Endothelial cell of umbilical vein (primary cell): ENCODE data around the gene DIAPH1. TPM values are rescaled to one million over a fixed set of nuclear protein-coding genes. Genes with fewer than 3 reads are reported as not detected.

Experiments used
- BruUV-seq: library from RNA; stranded (reverse); fragments of 400-500 nt; replicated peaks from 2 replicates; lab custom pipeline; 2021; lab: Mats Ljungman, UMichigan
- CTCF ChIA-PET: fragments of 300-600, 350-600 bp; sonication (Branson Sonifier 250); formaldehyde crosslinking; loops from one replicate; lab custom pipeline; 2021; ENCODE audit warnings: antibody characterized with exemption, inconsistent platforms; lab: Charles Lee
- POLR2A ChIA-PET: fragments of 300-600, 350-600 bp; sonication (Branson Sonifier 250); formaldehyde crosslinking; loops from one replicate; lab custom pipeline; 2021; ENCODE audit warnings: antibody characterized with exemption, inconsistent platforms; lab: Charles Lee
- DNase-seq: peaks from one replicate; pipeline ENCODE4 v3.0.0-alpha.2; 2011; ENCODE audit warnings: low read depth, low spot score
- FAIRE-seq: peaks from 2 replicates; lab custom pipeline; 2011; peaks lifted over from hg19 to GRCh38; lab: Jason Lieb, UNC
- H2AFZ ChIP-seq: 2 replicates; pipeline ENCODE4 v1.6.0; 2012; ENCODE audit warnings: low read depth, low read length, control low read depth, inconsistent platforms
- H3K27ac ChIP-seq: 2 replicates; pipeline ENCODE4 v1.5.1; 2011; ENCODE audit warnings: low read depth, mild to moderate bottlenecking, control low read depth, low read length, moderate library complexity; ENCODE audit not compliant: insufficient read depth
- H3K27me3 ChIP-seq, 2 experiments: 2 replicates each; pipeline versions ENCODE4 v1.6.0 to v1.6.1; 2011; ENCODE audit warnings: low read length in 2 of 2, mixed read lengths in 1 of 2; ENCODE audit not compliant: control insufficient read depth in 2 of 2, insufficient read depth in 2 of 2
- H3K36me3 ChIP-seq, 2 experiments: 2 replicates in 1 of 2; 3 replicates in 1 of 2; pipeline ENCODE4 v1.5.1; 2011; ENCODE audit warnings: low read length in 2 of 2, mild to moderate bottlenecking in 1 of 2, moderate library complexity in 1 of 2; ENCODE audit not compliant: control insufficient read depth in 2 of 2, insufficient read depth in 2 of 2; ENCODE audit errors: extremely low read depth in 1 of 2
- H3K4me1 ChIP-seq: 3 replicates; pipeline ENCODE4 v1.5.1; 2011; ENCODE audit warnings: mild to moderate bottlenecking, low read length; ENCODE audit not compliant: control insufficient read depth, insufficient read depth; ENCODE audit errors: extremely low read depth
- H3K4me2 ChIP-seq: 2 replicates; pipeline ENCODE4 v1.6.1; 2011; ENCODE audit warnings: low read length, control low read depth, mixed read lengths; ENCODE audit not compliant: insufficient read depth
- H3K4me3 ChIP-seq, 3 experiments: fragments of 200-600 bp in 1 of 3; sonication (generic), shearing (Covaris generic) in 1 of 3; replicated peaks in 1 of 3; 2 replicates each; pipeline ENCODE4 v1.5.1; 2011 to 2016; ENCODE audit warnings: control low read depth in 3 of 3, low read length in 3 of 3, mild to moderate bottlenecking in 2 of 3, inconsistent platforms in 1 of 3, low read depth in 1 of 3, moderate library complexity in 1 of 3; ENCODE audit not compliant: insufficient read depth in 1 of 3
- H3K79me2 ChIP-seq: 2 replicates; pipeline ENCODE4 v1.6.0; 2012; ENCODE audit warnings: low read length, inconsistent platforms; ENCODE audit not compliant: control insufficient read depth, insufficient read depth
- H3K9ac ChIP-seq: replicated peaks from 2 replicates; pipeline ENCODE3; 2011; ENCODE audit warnings: low read length, control low read depth; ENCODE audit not compliant: insufficient read depth; ENCODE audit errors: extremely low read depth
- H3K9me1 ChIP-seq: replicated peaks from 3 replicates; pipeline ENCODE4 v1.6.0; 2011; ENCODE audit warnings: mild to moderate bottlenecking, low read length; ENCODE audit not compliant: control insufficient read depth, insufficient read depth; ENCODE audit errors: extremely low read depth
- H3K9me3 ChIP-seq: replicated peaks from 2 replicates; pipeline ENCODE4 v1.5.1; 2012; ENCODE audit warnings: low read length, inconsistent platforms; ENCODE audit not compliant: control insufficient read depth, insufficient read depth
- H4K20me1 ChIP-seq: replicated peaks from 2 replicates; pipeline ENCODE3; 2011; ENCODE audit warnings: mild to moderate bottlenecking, low read length; ENCODE audit not compliant: control insufficient read depth, insufficient read depth; ENCODE audit errors: extremely low read depth
- FOS ChIP-seq: IDR thresholded peaks from 2 replicates; pipeline ENCODE4 v1.6.1; 2011; ENCODE audit warnings: mild to moderate bottlenecking, low read length, moderate library complexity, borderline replicate concordance; ENCODE audit not compliant: insufficient read depth
- MYC ChIP-seq: IDR thresholded peaks from one replicate; pipeline ENCODE4 v1.6.1; 2011; ENCODE audit warnings: mild to moderate bottlenecking, low read depth, low read length
- dilution Hi-C: fragments of 300-500 bp; cut with MboI; formaldehyde crosslinking; loops from one replicate; pipeline ENCODE4 v1.15.0; 2019; ENCODE audit warnings: low sequenced_read_pairs; ENCODE audit not compliant: extremely low pct_ligation_motif_present
- intact Hi-C: fragments of 100-400 bp; cut with micrococcal nuclease; formaldehyde crosslinking; loops from one replicate; pipeline ENCODE4 v1.10.0; 2022
- polyA plus RNA-seq, 4 experiments: library from polyadenylated mRNA; depleted of rRNA in 3 of 4; stranded (reverse) in 3 of 4; unstranded in 1 of 4; fragments of >200 nt; gene quantifications; 2 replicates each; pipeline versions ENCODE4 v1.2.1 to v1.2.3, GENCODE V29; 2011 to 2012; ENCODE audit warnings: missing spikeins in 1 of 4
- total RNA-seq: library from RNA; stranded (reverse); gene quantifications from 2 replicates; pipeline ENCODE4 v1.2.3, GENCODE V29; 2021
- TF ChIP-seq, protein P1 (sequence below), 2 donors: IDR thresholded peaks; 1 replicate in 1 of 2; 2 replicates in 1 of 2; pipeline ENCODE4 v1.5.1; 2011; ENCODE audit warnings: low read length in 2 of 2, mild to moderate bottlenecking in 2 of 2, moderate library complexity in 2 of 2, control low read depth in 1 of 2, inconsistent platforms in 1 of 2, low read depth in 1 of 2; ENCODE audit not compliant: insufficient read depth in 1 of 2; ENCODE audit errors: extremely low read depth in 1 of 2

The DIAPH1 gene
- total and polyA plus RNA-seq, 2 donors (not counting 3 experiments of a cell fraction or from before 2014, with no cell fraction given) = 68.6 to 105 TPM

DNA sequence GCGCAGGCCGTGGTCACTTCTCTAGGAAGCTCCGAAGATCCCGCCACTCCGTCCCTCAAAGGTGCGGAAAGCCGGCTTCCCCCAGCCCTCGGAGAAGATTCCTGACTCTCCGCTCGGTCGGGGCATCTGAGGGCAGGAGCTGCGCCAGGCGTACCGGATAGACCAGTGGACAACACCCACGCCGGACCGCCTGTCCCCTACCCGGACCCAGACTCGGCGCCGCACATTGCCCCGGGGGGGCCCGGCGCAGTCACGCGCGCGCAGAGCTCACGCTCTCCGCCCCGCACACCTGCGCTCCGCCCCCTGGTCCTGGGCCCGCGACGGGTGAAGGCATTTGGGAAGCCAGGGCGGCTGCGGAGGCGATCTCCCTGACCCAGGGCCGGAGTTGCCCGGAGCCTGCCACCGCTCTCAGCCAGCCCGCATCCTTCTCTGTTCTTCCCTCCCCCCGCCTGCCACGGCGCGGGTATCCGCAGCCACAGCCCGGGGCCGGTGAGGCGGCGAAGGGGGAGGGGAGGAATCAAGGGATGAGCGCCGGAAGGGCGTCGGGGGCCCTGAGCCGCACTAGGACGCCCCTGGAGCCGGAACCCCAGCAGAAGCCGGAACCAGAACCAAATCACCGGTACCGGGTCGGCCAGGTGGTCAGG, 18.4 kb upstream of the DIAPH1 start:
- peak overlapping the region; percentile 85 for H3K4me2 ChIP-seq
- peak overlapping the region; percentile 93 for H2AFZ ChIP-seq
- peaks cover 23% of the 10 kb centered on the region for H3K4me1 ChIP-seq
- no peaks in the 10 kb centered on the region for H3K9me1 ChIP-seq
- dilution Hi-C loops (no loop called here), intact Hi-C loops (loop anchor here (1.0 kb wide), 1 partner anchor 45 kb away; no protein-coding TSS in a partner anchor)
- H3K9me3 ChIP-seq = no peaks in the 10 kb centered on the region
- H3K36me3 ChIP-seq = no peaks in the 10 kb centered on the region
- DNase-seq (no peak), FAIRE-seq (no peak)
- TF ChIP-seq, protein P1, sequence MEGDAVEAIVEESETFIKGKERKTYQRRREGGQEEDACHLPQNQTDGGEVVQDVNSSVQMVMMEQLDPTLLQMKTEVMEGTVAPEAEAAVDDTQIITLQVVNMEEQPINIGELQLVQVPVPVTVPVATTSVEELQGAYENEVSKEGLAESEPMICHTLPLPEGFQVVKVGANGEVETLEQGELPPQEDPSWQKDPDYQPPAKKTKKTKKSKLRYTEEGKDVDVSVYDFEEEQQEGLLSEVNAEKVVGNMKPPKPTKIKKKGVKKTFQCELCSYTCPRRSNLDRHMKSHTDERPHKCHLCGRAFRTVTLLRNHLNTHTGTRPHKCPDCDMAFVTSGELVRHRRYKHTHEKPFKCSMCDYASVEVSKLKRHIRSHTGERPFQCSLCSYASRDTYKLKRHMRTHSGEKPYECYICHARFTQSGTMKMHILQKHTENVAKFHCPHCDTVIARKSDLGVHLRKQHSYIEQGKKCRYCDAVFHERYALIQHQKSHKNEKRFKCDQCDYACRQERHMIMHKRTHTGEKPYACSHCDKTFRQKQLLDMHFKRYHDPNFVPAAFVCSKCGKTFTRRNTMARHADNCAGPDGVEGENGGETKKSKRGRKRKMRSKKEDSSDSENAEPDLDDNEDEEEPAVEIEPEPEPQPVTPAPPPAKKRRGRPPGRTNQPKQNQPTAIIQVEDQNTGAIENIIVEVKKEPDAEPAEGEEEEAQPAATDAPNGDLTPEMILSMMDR (IDR thresholded peaks at IDR 0.05; ENCODE audit: extremely low read depth in 1 of 2, insufficient read depth in 1 of 2, low read depth in 1 of 2, low read length in 2 of 2) = no peak
- no peak for TF ChIP-seq FOS
- no peak for TF ChIP-seq MYC
- H3K27ac ChIP-seq = peak overlapping the region; percentile 10
- POLR2A ChIA-PET = interaction anchor here (0.8 to 1.5 kb wide), 3 partner anchors 18 to 45 kb away, joined by 5 to 8 read pairs (median 6); partner anchors contain the start of gene DIAPH1
- no TSS peak for BruUV-seq
- no peaks in the 10 kb centered on the region for H3K27me3 ChIP-seq
- H3K79me2 ChIP-seq = peaks cover 28% of the 10 kb centered on the region
- H3K9ac ChIP-seq = peak overlapping the region; percentile 48
- H4K20me1 ChIP-seq = peaks cover 5% of the 10 kb centered on the region
- CTCF ChIA-PET = interaction anchor here (0.6 to 14.7 kb wide), 14 partner anchors 9 to 1076 kb away, joined by 3 to 163 read pairs (median 4); partner anchors contain the start of genes DIAPH1 and FCHSD1
- peak overlapping the region; percentile 75 to 82 (median 77) for H3K4me3 ChIP-seq
